H9 (cell line): Measurements from ENCODE around the gene VAMP2. TPM values are rescaled to one million over a fixed set of nuclear protein-coding genes. Genes with fewer than 3 reads are reported as not detected.

Experiments used
- DNase-seq: peaks from one replicate; pipeline ENCODE4 v3.0.0-alpha.2; 2017
- H2AFZ ChIP-seq: one replicate; pipeline ENCODE4 v1.6.1; 2013; ENCODE audit warnings: mild to moderate bottlenecking, low read length, control low read depth, moderate library complexity
- H2AK5ac ChIP-seq: 2 replicates; pipeline ENCODE4 v1.6.1; 2013; ENCODE audit warnings: low read length, control low read depth, mixed read lengths; ENCODE audit not compliant: insufficient read length
- H2BK120ac ChIP-seq: one replicate; pipeline ENCODE4 v1.6.1; 2013; ENCODE audit warnings: low read depth, mild to moderate bottlenecking, low read length, control low read depth, inconsistent platforms; ENCODE audit not compliant: poor library complexity, severe bottlenecking
- H2BK12ac ChIP-seq: 2 replicates; pipeline ENCODE4 v1.6.1; 2013; ENCODE audit warnings: low read length, control low read depth, mixed read lengths, low read depth; ENCODE audit not compliant: insufficient read length
- H2BK15ac ChIP-seq: 2 replicates; pipeline ENCODE4 v1.6.1; 2013; ENCODE audit warnings: low read depth, low read length, control low read depth
- H2BK20ac ChIP-seq: one replicate; pipeline ENCODE4 v1.6.1; 2013; ENCODE audit warnings: low read depth, mild to moderate bottlenecking, low read length, control low read depth, inconsistent platforms; ENCODE audit not compliant: poor library complexity, severe bottlenecking
- H2BK5ac ChIP-seq: 2 replicates; pipeline ENCODE4 v1.6.1; 2013; ENCODE audit warnings: low read length, control low read depth, mixed read lengths; ENCODE audit not compliant: insufficient read length
- H3K14ac ChIP-seq: 2 replicates; pipeline ENCODE4 v1.6.1; 2013; ENCODE audit warnings: low read length, control low read depth; ENCODE audit not compliant: insufficient read depth
- H3K18ac ChIP-seq: 2 replicates; pipeline ENCODE4 v1.6.1; 2013; ENCODE audit warnings: low read depth, mild to moderate bottlenecking, mixed read lengths, low read length, control low read depth; ENCODE audit not compliant: insufficient read length
- H3K23ac ChIP-seq: 2 replicates; pipeline ENCODE4 v1.6.1; 2013; ENCODE audit warnings: low read length, control low read depth, mixed read lengths, low read depth; ENCODE audit not compliant: insufficient read length
- H3K23me2 ChIP-seq: 2 replicates; pipeline ENCODE4 v1.6.1; 2013; ENCODE audit warnings: low read depth, mild to moderate bottlenecking, mixed read lengths, low read length, control low read depth; ENCODE audit not compliant: insufficient read length, poor library complexity, severe bottlenecking
- H3K27ac ChIP-seq: 2 replicates; pipeline ENCODE4 v1.5.1; 2013; ENCODE audit warnings: low read length, control low read depth, mixed read lengths, low read depth; ENCODE audit not compliant: insufficient read length
- H3K27me3 ChIP-seq: 2 replicates; pipeline ENCODE4 v1.6.1; 2013; ENCODE audit warnings: low read length, control low read depth, inconsistent platforms; ENCODE audit not compliant: insufficient read depth
- H3K4ac ChIP-seq: 2 replicates; pipeline ENCODE4 v1.6.1; 2013; ENCODE audit warnings: low read depth, mild to moderate bottlenecking, control low read depth, inconsistent platforms, low read length, moderate library complexity
- H3K4me1 ChIP-seq: 2 replicates; pipeline ENCODE4 v1.6.1; 2013; ENCODE audit warnings: low read length, control low read depth, inconsistent platforms; ENCODE audit not compliant: insufficient read depth
- H3K4me2 ChIP-seq: 2 replicates; pipeline ENCODE4 v1.6.1; 2013; ENCODE audit warnings: low read length, control low read depth, mixed read lengths; ENCODE audit not compliant: insufficient read length, insufficient read depth
- H3K56ac ChIP-seq: 2 replicates; pipeline ENCODE4 v1.6.1; 2013; ENCODE audit warnings: low read depth, mild to moderate bottlenecking, mixed read lengths, low read length, control low read depth; ENCODE audit not compliant: insufficient read length
- H3K79me1 ChIP-seq: 2 replicates; pipeline ENCODE4 v1.6.1; 2013; ENCODE audit warnings: low read depth, mild to moderate bottlenecking, moderate library complexity, low read length, control low read depth, inconsistent platforms; ENCODE audit not compliant: insufficient read depth, poor library complexity, severe bottlenecking
- H3K79me2 ChIP-seq: 2 replicates; pipeline ENCODE4 v1.6.1; 2013; ENCODE audit warnings: low read length, control low read depth, inconsistent platforms; ENCODE audit not compliant: insufficient read depth
- H3K9ac ChIP-seq: 2 replicates; pipeline ENCODE4 v1.6.1; 2013; ENCODE audit warnings: low read length, control low read depth, mixed read lengths; ENCODE audit not compliant: insufficient read length; ENCODE audit errors: extremely low read depth
- H3K9me3 ChIP-seq: one replicate; pipeline ENCODE4 v1.6.1; 2013; ENCODE audit warnings: low read depth, low read length, inconsistent platforms; ENCODE audit not compliant: control insufficient read depth
- H3T11ph ChIP-seq: one replicate; pipeline ENCODE4 v1.6.1; 2013; ENCODE audit warnings: mild to moderate bottlenecking, low read length, control low read depth, inconsistent platforms
- H4K20me1 ChIP-seq: one replicate; pipeline ENCODE4 v1.6.1; 2013; ENCODE audit not compliant: control insufficient read depth, insufficient read length, insufficient read depth
- H4K5ac ChIP-seq: 2 replicates; pipeline ENCODE4 v1.6.1; 2013; ENCODE audit warnings: low read depth, mild to moderate bottlenecking, mixed read lengths, low read length, control low read depth; ENCODE audit not compliant: insufficient read length
- H4K8ac ChIP-seq: replicated peaks from 2 replicates; pipeline ENCODE4 v1.6.1; 2013; ENCODE audit warnings: low read length, control low read depth, mixed read lengths, low read depth; ENCODE audit not compliant: insufficient read length
- H4K91ac ChIP-seq: 2 replicates; pipeline ENCODE4 v1.6.1; 2013; ENCODE audit warnings: low read depth, mild to moderate bottlenecking, moderate library complexity, mixed read lengths, low read length, control low read depth; ENCODE audit not compliant: insufficient read length
- H3K27ac Mint-ChIP-seq, 3 experiments: 2 replicates in 2 of 3; 3 replicates in 1 of 3; pipeline ENCODE4 v1.8.0; 2020 to 2021; ENCODE audit warnings: mixed read lengths in 3 of 3, mild to moderate bottlenecking in 1 of 3, moderate library complexity in 1 of 3
- H3K27me3 Mint-ChIP-seq: 2 replicates; pipeline ENCODE4 v1.8.0; 2021; ENCODE audit warnings: low read depth, mild to moderate bottlenecking, moderate library complexity, mixed read lengths
- H3K36me3 Mint-ChIP-seq, 3 experiments: 2 replicates in 2 of 3; 3 replicates in 1 of 3; pipeline ENCODE4 v1.8.0; 2020 to 2021; ENCODE audit warnings: low read depth in 3 of 3, mixed read lengths in 3 of 3; ENCODE audit not compliant: insufficient read depth in 1 of 3
- H3K4me1 Mint-ChIP-seq, 2 experiments: 2 replicates each; pipeline ENCODE4 v1.8.0; 2020; ENCODE audit warnings: mixed read lengths in 2 of 2
- H3K4me3 Mint-ChIP-seq, 2 experiments: 2 replicates in 1 of 2; 3 replicates in 1 of 2; pipeline ENCODE4 v1.8.0; 2020 to 2021; ENCODE audit warnings: mild to moderate bottlenecking in 2 of 2, mixed read lengths in 2 of 2, moderate library complexity in 1 of 2
- H3K9me3 Mint-ChIP-seq, 2 experiments: 2 replicates in 1 of 2; 3 replicates in 1 of 2; pipeline ENCODE4 v1.8.0; 2020; ENCODE audit warnings: mild to moderate bottlenecking in 2 of 2, mixed read lengths in 2 of 2, moderate library complexity in 1 of 2
- WGBS: extraction: QIAGEN DNeasy Blood & Tissue Kit; methylation state at CpG from one replicate; pipeline ENCODE4 v1.1.7; 2013; ENCODE audit warnings: missing lambda C conversion rate, low lambda C conversion rate, mixed read lengths; ENCODE audit not compliant: insufficient read length; ENCODE audit errors: extremely low coverage; 5-methylcytosine and 5-hydroxymethylcytosine counted together
- total RNA-seq: library from RNA; stranded (reverse); gene quantifications from 2 replicates; pipeline ENCODE4 v1.2.1, GENCODE V29; 2021
- TF ChIP-seq, protein P1 (sequence below): fragments of 200-600 bp; sonication (generic); conservative IDR thresholded peaks from 3 replicates; pipeline ENCODE4 v1.8.0; 2021; ENCODE audit warnings: antibody characterized with exemption, mild to moderate bottlenecking

Gene VAMP2
- total RNA-seq, 1 experiment from 2014 or later: 22.8 TPM

DNA sequence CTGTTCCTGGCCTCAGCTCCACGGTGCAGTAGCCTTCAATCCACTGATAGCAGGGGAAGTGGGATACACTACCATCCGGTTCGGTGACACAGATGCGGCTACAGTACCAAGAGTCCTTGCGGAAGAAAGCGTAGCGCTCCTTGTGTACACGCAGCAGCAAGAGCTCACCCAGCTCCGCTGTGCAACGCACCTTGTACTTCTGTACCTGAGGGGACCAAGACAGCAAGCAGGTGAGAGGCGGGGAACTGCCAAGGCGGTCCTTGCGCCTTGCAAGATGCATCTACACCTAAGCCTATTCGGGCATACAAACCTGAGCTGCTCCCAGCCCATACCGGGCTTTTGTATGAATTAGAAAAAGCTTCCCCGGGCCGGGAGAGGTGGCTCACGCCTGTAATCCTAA, 46.0 kb downstream of the VAMP2 start:
- H3K27me3 ChIP-seq: peaks cover 16% of the 10 kb centered on the region; the same call in 1 of the 2 replicates
- H2BK15ac ChIP-seq: no peak overlapping the region
- H3K79me2 ChIP-seq: no peaks in the 10 kb centered on the region
- H3K9me3 ChIP-seq: no peaks in the 10 kb centered on the region
- no peak overlapping the region for H3K4me2 ChIP-seq
- no peaks in the 10 kb centered on the region for H4K20me1 ChIP-seq
- H2BK20ac ChIP-seq: no peak overlapping the region
- no peak overlapping the region for H3K9ac ChIP-seq
- TF ChIP-seq, protein P1, sequence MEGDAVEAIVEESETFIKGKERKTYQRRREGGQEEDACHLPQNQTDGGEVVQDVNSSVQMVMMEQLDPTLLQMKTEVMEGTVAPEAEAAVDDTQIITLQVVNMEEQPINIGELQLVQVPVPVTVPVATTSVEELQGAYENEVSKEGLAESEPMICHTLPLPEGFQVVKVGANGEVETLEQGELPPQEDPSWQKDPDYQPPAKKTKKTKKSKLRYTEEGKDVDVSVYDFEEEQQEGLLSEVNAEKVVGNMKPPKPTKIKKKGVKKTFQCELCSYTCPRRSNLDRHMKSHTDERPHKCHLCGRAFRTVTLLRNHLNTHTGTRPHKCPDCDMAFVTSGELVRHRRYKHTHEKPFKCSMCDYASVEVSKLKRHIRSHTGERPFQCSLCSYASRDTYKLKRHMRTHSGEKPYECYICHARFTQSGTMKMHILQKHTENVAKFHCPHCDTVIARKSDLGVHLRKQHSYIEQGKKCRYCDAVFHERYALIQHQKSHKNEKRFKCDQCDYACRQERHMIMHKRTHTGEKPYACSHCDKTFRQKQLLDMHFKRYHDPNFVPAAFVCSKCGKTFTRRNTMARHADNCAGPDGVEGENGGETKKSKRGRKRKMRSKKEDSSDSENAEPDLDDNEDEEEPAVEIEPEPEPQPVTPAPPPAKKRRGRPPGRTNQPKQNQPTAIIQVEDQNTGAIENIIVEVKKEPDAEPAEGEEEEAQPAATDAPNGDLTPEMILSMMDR: no peak
- no peak overlapping the region for H3K14ac ChIP-seq
- H3K4me3 Mint-ChIP-seq: peak overlapping the region; percentile 27 to 91; a peak in 3 of 5 replicates
- peaks cover 22% of the 10 kb centered on the region for H3K23me2 ChIP-seq
- H3K27me3 Mint-ChIP-seq: peaks cover 85% of the 10 kb centered on the region
- no CpG with 5 or more reads among the region's 18 CpGs for WGBS
- no peak overlapping the region for H3K18ac ChIP-seq
- H3K27ac ChIP-seq: no peak overlapping the region
- H3K4ac ChIP-seq: no peak overlapping the region
- no peak for DNase-seq
- no peak overlapping the region for H2BK120ac ChIP-seq
- H2BK5ac ChIP-seq: no peak overlapping the region
- no peaks in the 10 kb centered on the region for H3K4me1 ChIP-seq
- no peaks in the 10 kb centered on the region; a peak in 1 of 7 replicates for H3K36me3 Mint-ChIP-seq
- H3K23ac ChIP-seq: no peak overlapping the region
- H2AFZ ChIP-seq: no peak overlapping the region
- H3T11ph ChIP-seq: no peak overlapping the region
- peaks cover 8 to 14% of the 10 kb centered on the region in 2 experiments; a peak in 3 of 4 replicates for H3K4me1 Mint-ChIP-seq
- H2BK12ac ChIP-seq: no peak overlapping the region
- H3K9me3 Mint-ChIP-seq: peaks cover 2 to 3% of the 10 kb centered on the region in 2 experiments; a peak in 2 of 5 replicates
- H4K8ac ChIP-seq: no peak overlapping the region
- no peak overlapping the region for H3K56ac ChIP-seq
- no peak overlapping the region for H2AK5ac ChIP-seq
- no peak overlapping the region for H4K91ac ChIP-seq
- H4K5ac ChIP-seq: no peak overlapping the region
- H3K27ac Mint-ChIP-seq: no peak overlapping the region
- no peaks in the 10 kb centered on the region for H3K79me1 ChIP-seq
